HFFc6 (cell line): ENCODE data around the gene RNF215. TPM values are rescaled to one million over a fixed set of nuclear protein-coding genes. Genes with fewer than 3 reads are reported as not detected.

ENCODE experiments used
- DNase-seq: peaks from one replicate; pipeline ENCODE4 v3.0.0-alpha.2; 2018
- H3K27ac Mint-ChIP-seq: 2 replicates; pipeline ENCODE4 v1.8.0; 2020; ENCODE audit warnings: mild to moderate bottlenecking, mixed read lengths
- H3K27me3 Mint-ChIP-seq: 2 replicates; pipeline ENCODE4 v1.8.0; 2021; ENCODE audit warnings: mild to moderate bottlenecking, moderate library complexity, mixed read lengths; ENCODE audit not compliant: insufficient read depth
- H3K36me3 Mint-ChIP-seq: 2 replicates; pipeline ENCODE4 v1.8.0; 2021; ENCODE audit warnings: low read depth, mixed read lengths
- H3K4me1 Mint-ChIP-seq: 2 replicates; pipeline ENCODE4 v1.8.0; 2020; ENCODE audit warnings: low read depth, mixed read lengths
- H3K4me3 Mint-ChIP-seq: 2 replicates; pipeline ENCODE4 v1.8.0; 2020; ENCODE audit warnings: mild to moderate bottlenecking, moderate library complexity, mixed read lengths
- H3K9me3 Mint-ChIP-seq: 2 replicates; pipeline ENCODE4 v1.8.0; 2020; ENCODE audit warnings: mild to moderate bottlenecking, mixed read lengths
- CTCF ChIP-seq: fragments of 200-600 bp; sonication (generic); IDR thresholded peaks from 2 replicates; pipeline ENCODE4 v1.5.0; 2021; ENCODE audit warnings: antibody characterized with exemption, mild to moderate bottlenecking
- total RNA-seq, 6 experiments: library from RNA; stranded (reverse); fragmentation: NEBNext Ultra II Directional; extraction: Animal tissue kit (Norgen Biotek cat#: 25700); gene quantifications; 2 replicates in 1 of 6; 3 replicates in 5 of 6; pipeline ENCODE4 v1.2.3, GENCODE V29; 2021

Gene RNF215
- total RNA-seq, 6 experiments from 2014 or later, result 12.7 to 18.9 (median 15.3) TPM

GRCh38 chr22:30368420-30368819, 18.8 kb downstream of the RNF215 start:
- no peak for DNase-seq
- Mint-ChIP-seq H3K36me3 (no peaks in the 10 kb centered on the region), H3K4me1 (peaks cover 10% of the 10 kb centered on the region), H3K9me3 (no peaks in the 10 kb centered on the region), H3K27me3 (no peaks in the 10 kb centered on the region; the same call in 1 of the 2 replicates), H3K27ac (no peak overlapping the region), H3K4me3 (no peak overlapping the region)
- TF ChIP-seq CTCF, result no peak

- H3K9me3 Mint-ChIP-seq, result no peaks in the 10 kb centered on the region
- no peak for TF ChIP-seq CTCF
- H3K27ac Mint-ChIP-seq, result no peak overlapping the region
- no peaks in the 10 kb centered on the region; the same call in 1 of the 2 replicates for H3K27me3 Mint-ChIP-seq
- no peak overlapping the region for H3K4me3 Mint-ChIP-seq
- no peak for DNase-seq
- H3K4me1 Mint-ChIP-seq, result peaks cover 10% of the 10 kb centered on the region
- no peaks in the 10 kb centered on the region for H3K36me3 Mint-ChIP-seq
Measured at GRCh38 chr22:30365891-30366290, 21.3 kb downstream of the RNF215 start.

GRCh38 chr22:30362651-30363281, 24.4 kb downstream of the RNF215 start:
- H3K27me3 Mint-ChIP-seq, result no peaks in the 10 kb centered on the region
- TF ChIP-seq CTCF, result no peak
- no peak overlapping the region for H3K4me3 Mint-ChIP-seq
- no peak overlapping the region for H3K27ac Mint-ChIP-seq
- H3K9me3 Mint-ChIP-seq, result no peaks in the 10 kb centered on the region
- no peak for DNase-seq
- no peaks in the 10 kb centered on the region for H3K36me3 Mint-ChIP-seq
- peaks cover 5% of the 10 kb centered on the region for H3K4me1 Mint-ChIP-seq

GRCh38 chr22:30361916-30362650, 25.1 kb downstream of the RNF215 start:
- H3K27ac Mint-ChIP-seq, result no peak overlapping the region
- H3K36me3 Mint-ChIP-seq, result no peaks in the 10 kb centered on the region
- H3K4me3 Mint-ChIP-seq, result no peak overlapping the region
- peaks cover 6% of the 10 kb centered on the region for H3K4me1 Mint-ChIP-seq
- H3K9me3 Mint-ChIP-seq, result no peaks in the 10 kb centered on the region
- no peaks in the 10 kb centered on the region for H3K27me3 Mint-ChIP-seq
- TF ChIP-seq CTCF, result no peak
- no peak for DNase-seq

- Mint-ChIP-seq H3K36me3 (peaks cover 11% of the 10 kb centered on the region), H3K27ac (no peak overlapping the region), H3K4me3 (no peak overlapping the region), H3K4me1 (peaks cover 32% of the 10 kb centered on the region), H3K27me3 (peaks cover 2% of the 10 kb centered on the region; the same call in 1 of the 2 replicates), H3K9me3 (no peaks in the 10 kb centered on the region)
- no peak for DNase-seq
- TF ChIP-seq CTCF, result no peak
Measured at GRCh38 chr22:30358541-30358940, 28.7 kb downstream of the RNF215 start.
